Measurements from ENCODE around the gene JAG2. TPM values are rescaled to one million over a fixed set of nuclear protein-coding genes. Genes with fewer than 3 reads are reported as not detected.

Gene JAG2
- total RNA-seq, 1 donor, result 0.86 TPM

DNA sequence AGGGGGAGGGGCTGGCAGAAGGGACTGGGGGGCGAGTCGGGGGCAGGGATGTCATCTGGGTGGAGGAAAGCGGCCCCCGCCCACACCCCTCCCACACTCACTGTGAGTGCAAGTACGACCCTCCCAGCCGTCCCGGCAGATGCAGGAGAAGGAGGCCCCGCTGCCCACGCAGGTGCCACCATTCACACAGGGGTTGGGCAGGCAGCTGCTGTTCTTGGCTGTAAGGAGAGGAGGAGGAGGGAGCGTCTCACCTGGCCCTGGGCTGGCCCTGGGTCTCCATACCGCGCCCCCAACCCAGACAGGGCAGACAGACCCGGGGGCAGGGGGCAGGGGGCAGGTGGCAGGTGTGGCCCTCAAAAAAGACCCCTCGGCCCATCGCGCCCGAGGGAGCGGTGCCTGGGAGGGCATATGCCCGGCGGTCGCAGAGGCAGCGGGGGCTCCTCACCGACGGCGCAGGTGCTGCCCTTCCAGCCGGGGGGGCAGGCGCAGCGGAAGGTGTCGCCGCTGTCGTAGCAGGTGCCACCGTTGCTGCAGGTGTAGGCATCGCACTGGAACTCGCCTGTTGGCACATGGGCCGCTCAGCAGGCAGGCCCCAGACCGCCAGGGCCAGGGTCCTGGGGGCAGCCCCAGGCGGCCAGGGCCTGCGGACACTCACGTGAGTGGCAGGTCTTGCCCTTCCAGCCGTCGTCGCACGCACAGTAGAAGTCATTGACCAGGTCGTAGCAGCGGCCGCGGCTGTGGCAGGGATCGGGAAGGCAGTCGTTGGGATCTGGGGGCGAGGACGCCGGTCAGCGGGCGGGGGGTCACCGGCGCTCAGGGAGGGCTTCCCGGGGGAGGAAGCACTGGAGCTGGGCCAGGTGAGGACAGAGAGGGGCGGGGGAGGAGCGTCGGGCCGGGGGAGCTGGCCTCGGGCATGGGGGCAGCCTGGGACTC is 20.6 kb downstream of the JAG2 start:
- DNase-seq (ENCODE audit: low read depth), result no peak
- TF ChIP-seq, protein P1, sequence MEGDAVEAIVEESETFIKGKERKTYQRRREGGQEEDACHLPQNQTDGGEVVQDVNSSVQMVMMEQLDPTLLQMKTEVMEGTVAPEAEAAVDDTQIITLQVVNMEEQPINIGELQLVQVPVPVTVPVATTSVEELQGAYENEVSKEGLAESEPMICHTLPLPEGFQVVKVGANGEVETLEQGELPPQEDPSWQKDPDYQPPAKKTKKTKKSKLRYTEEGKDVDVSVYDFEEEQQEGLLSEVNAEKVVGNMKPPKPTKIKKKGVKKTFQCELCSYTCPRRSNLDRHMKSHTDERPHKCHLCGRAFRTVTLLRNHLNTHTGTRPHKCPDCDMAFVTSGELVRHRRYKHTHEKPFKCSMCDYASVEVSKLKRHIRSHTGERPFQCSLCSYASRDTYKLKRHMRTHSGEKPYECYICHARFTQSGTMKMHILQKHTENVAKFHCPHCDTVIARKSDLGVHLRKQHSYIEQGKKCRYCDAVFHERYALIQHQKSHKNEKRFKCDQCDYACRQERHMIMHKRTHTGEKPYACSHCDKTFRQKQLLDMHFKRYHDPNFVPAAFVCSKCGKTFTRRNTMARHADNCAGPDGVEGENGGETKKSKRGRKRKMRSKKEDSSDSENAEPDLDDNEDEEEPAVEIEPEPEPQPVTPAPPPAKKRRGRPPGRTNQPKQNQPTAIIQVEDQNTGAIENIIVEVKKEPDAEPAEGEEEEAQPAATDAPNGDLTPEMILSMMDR (IDR thresholded peaks at IDR 0.05; ENCODE audit: insufficient read depth, low read depth, low read length), result no peak
- no peak overlapping the region for H3K4me3 ChIP-seq (ENCODE audit: low read depth, low read length)

GRCh38 chr14:105146976-105147635 is 21.5 kb downstream of the JAG2 start:
- TF ChIP-seq, protein P1 (IDR thresholded peaks at IDR 0.05; ENCODE audit: insufficient read depth, low read depth, low read length), result no peak
- H3K4me3 ChIP-seq (ENCODE audit: low read depth, low read length), result no peak overlapping the region
- no peak for DNase-seq (ENCODE audit: low read depth)

DNA sequence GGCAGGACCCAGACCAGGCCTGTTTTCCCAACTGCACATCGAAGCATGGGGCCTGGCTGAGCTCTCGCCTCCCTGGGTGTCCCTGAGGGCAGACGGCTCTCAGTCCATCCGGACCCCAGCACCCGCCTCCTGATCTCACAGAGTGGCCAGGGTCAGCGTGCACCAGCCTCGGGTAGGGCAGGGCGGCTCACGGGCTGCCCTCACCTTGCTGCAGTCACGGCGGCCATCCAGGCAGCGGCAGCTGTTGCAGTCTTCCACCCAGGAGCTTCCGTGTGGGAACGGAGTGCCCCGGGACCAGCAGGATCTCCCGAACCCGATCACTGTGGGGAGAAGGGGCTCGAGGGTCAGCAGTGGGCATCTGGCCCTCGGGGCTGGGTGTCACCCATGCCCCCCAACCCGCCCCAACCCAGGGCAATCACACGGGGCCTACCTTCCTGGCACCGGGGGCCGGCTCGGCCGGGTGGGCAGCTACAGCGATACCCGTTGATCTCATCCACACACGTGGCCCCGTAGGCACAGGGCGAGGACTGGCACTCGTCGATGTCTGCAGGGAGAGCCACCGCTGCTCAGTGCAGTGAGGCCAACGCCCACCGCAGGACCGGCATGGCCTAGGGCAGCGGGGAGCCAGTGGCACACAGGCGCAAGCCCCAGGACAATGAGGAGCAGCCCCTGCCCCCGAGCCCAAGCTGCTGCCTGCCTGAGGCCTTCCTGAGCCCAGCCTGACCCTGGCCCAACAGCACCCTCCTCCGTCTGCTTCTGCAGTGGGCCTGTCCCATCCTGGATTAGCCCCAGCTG is 22.2 kb downstream of the JAG2 start:
- H3K4me3 ChIP-seq (ENCODE audit: low read depth, low read length), result no peak overlapping the region
- DNase-seq (ENCODE audit: low read depth), result no peak
- TF ChIP-seq, protein P1 (IDR thresholded peaks at IDR 0.05; ENCODE audit: insufficient read depth, low read depth, low read length), result no peak

DNA sequence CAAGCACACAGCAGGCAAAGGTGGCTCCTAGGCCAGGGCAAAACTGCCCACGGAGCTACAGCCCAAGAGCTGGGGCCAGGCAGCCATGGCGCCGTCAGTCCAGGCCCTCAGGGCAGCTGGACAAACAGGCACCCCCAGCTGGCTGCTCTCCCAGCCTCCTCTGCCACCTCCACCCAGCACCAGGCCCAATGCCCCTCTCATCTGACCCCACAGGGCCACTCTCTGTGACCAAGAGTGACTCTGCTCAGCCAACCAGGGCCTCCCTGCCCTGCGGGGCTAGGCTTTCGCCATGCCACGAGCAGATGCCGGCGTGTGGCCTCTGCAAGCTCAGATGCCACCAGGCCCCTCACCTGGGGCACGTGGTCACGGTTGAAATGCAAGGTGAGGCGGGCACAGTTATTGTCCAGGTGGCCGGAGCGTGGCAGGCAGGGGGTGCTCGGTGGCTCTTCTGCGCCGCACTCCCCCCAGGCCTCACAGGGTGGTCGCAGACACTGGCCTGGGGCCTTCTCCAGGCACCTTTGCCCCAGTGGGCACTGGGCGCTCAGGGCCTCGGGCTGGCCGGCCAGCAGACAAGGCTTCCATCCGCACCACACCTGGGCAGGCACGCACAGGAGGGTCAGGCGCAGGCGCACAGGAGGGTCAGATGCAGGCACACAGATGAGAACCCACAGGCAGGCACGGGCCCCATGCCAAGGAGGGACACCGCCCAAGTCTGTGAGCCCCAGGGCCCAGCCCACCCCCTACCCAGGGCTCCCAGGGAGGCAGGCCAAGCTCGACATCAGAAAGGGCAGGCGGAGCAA is 23.0 kb downstream of the JAG2 start:
- TF ChIP-seq, protein P1 (IDR thresholded peaks at IDR 0.05; ENCODE audit: insufficient read depth, low read depth, low read length), result no peak
- H3K4me3 ChIP-seq (ENCODE audit: low read depth, low read length), result no peak overlapping the region
- DNase-seq (ENCODE audit: low read depth), result no peak

DNA sequence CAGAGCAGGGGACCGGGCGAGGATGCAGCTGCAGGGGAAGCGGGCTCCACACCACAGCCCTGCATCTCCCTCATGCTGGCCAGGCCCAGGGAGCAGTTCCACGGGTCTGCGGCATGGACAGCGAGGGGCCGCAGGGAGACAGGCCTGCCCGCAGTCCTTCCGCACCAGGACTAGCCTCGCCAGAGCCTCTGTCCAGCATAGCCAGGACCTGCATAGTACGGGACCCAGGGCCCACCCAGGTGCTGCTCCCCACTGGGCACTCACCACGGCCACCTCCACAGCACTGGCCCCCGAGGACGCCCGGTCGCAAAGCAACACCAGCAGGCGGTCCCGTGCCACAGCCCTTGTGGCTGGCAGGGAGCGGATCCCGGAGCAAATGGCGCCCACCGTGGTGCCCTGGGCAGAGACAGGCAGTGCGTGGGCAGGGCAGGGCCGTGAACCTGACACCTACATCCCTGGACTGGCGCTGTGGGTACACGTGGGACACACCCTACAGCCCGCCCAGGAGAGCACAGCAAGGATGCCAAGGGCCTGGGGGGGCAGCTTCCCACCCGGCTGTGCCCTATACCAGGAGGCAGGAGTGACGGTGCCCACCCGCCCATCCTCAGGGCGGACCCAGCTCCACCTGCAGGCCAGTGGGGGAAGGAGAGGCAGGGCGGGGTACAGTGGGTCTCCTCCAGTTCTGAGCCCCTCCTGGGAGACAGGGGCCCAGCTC is 23.8 kb downstream of the JAG2 start:
- no peak for DNase-seq (ENCODE audit: low read depth)
- no peak overlapping the region for H3K4me3 ChIP-seq (ENCODE audit: low read depth, low read length)
- TF ChIP-seq, protein P1 (IDR thresholded peaks at IDR 0.05; ENCODE audit: insufficient read depth, low read depth, low read length), result no peak

Data from fibroblast of villous mesenchyme (primary cell).